Heart right ventricle (tissue), 16 donors: ENCODE measurements around the gene CBFA2T3. TPM values are rescaled to one million over a fixed set of nuclear protein-coding genes. Genes with fewer than 3 reads are reported as not detected.

Source experiments
- ATAC-seq, 8 donors: fragments of 200-7000 bp; cut with Tn5 transposase; one replicate each; pipeline ENCODE4 v1.9.1; 2020; ENCODE audit warnings: mild to moderate bottlenecking in 8 of 8, moderate library complexity in 8 of 8, moderate number of reproducible peaks in 1 of 8
- DNase-seq, 2 donors: peaks; one replicate each; pipeline ENCODE4 v3.0.0-alpha.2; 2020
- H3K27ac ChIP-seq, 10 donors: fragments of 200-600 bp; sonication (generic) in 2 of 10; one replicate each; pipeline versions ENCODE4 v1.5.0 to v1.8.0; 2020 to 2022; ENCODE audit warnings: mild to moderate bottlenecking in 3 of 10
- H3K27me3 ChIP-seq, 7 donors: fragments of 200-600 bp; one replicate each; pipeline ENCODE4 v1.8.0; 2021 to 2022; ENCODE audit warnings: mild to moderate bottlenecking in 2 of 7
- H3K36me3 ChIP-seq, 9 donors: fragments of 200-600 bp; sonication (generic) in 1 of 9; one replicate each; pipeline versions ENCODE4 v1.5.0 to v1.8.0; 2020 to 2022; ENCODE audit warnings: mild to moderate bottlenecking in 2 of 9
- H3K4me1 ChIP-seq, 9 donors: fragments of 200-600 bp; sonication (generic) in 1 of 9; one replicate each; pipeline versions ENCODE4 v1.5.0 to v1.8.0; 2020 to 2022; ENCODE audit warnings: mild to moderate bottlenecking in 4 of 9
- H3K4me3 ChIP-seq, 10 donors: fragments of 200-600 bp; sonication (generic) in 2 of 10; one replicate each; pipeline versions ENCODE4 v1.5.0 to v1.8.0; 2020 to 2022; ENCODE audit warnings: mild to moderate bottlenecking in 7 of 10, moderate library complexity in 2 of 10
- H3K9me3 ChIP-seq, 11 donors: fragments of 200-600 bp in 10 of 11; sonication (generic) in 2 of 11; one replicate each; pipeline versions ENCODE4 v1.5.0 to v1.8.0; 2013 to 2022; ENCODE audit warnings: mild to moderate bottlenecking in 2 of 11, control low read depth in 1 of 11, moderate library complexity in 1 of 11
- WGBS, 2 donors: extraction: QIAGEN DNeasy Blood & Tissue Kit; methylation state at CpG; one replicate each; pipeline ENCODE4 v1.1.7; 2013; ENCODE audit warnings: inconsistent platforms in 1 of 2; 5-methylcytosine and 5-hydroxymethylcytosine counted together
- intact Hi-C, 10 donors: fragments of 100-400 bp; cut with DNase I; formaldehyde crosslinking; loops; one replicate each; pipeline versions ENCODE4 v1.11.1 to v1.14.2; 2022
- polyA plus RNA-seq, 2 donors: library from polyadenylated mRNA; stranded (reverse); fragments of 200-250 nt; gene quantifications; one replicate each; pipeline ENCODE4 v1.2.3, GENCODE V29; 2013
- total RNA-seq, 10 donors: library from RNA; stranded (reverse); fragmentation: NEBNext Ultra II Directional in 3 of 10; extraction: Animal tissue kit (Norgen Biotek cat#: 25700) in 3 of 10; gene quantifications; one replicate each; pipeline versions ENCODE4 v1.2.1 to v1.2.4, GENCODE V29; 2021 to 2023
- TF ChIP-seq, protein P1 (sequence below), 9 donors: fragments of 200-600 bp; sonication (generic) in 2 of 9; IDR thresholded peaks; one replicate each; pipeline versions ENCODE4 v1.5.0 to v1.8.0; 2021 to 2022; ENCODE audit warnings: antibody characterized with exemption in 9 of 9, mild to moderate bottlenecking in 5 of 9, moderate library complexity in 1 of 9
- donor health status: Arrhythmogenic right ventricular cardiomyopathy.
- donor health status: ischemic (EF 13 %, LVEDD 7.1; RV severe dilation, severe dysfunction).
- donor health status: healthy with polysubstance abuse.
- donor health status: DM: no; HTN: yes; CAD: no.
- donor health status: DM: no; HTN: no; CAD: no.
- donor health status: ischemic (EF 25% LVEDD 6.9; RV normal size, moderate dysfunction).
- donor health status: ischemic (EF 25% LVEDD 5.7; RV mildly dilated, moderate dysfunction).
- donor health status: healthy.
- donor health status: DM: yes; HTN: yes; CAD: no.
- donor health status: Ischemic cardiomyopathy.
- donor health status: ischemic (EF 35%, LVEDD 5.7; RV mildly dilated, moderate dysfunction).
- donor health status: nonischemic (EF 11% LVEDD 7.7; RV severe dilation, severe dysfunction).
- donor health status: DM: yes; HTN: yes; CAD: no.
- donor health status: PGD.
- donor health status: ischemic (EF 29% LVEDD 5.4; RV normal size, mild dysfunction).
- donor health status: nonischemic (EF 23%, LVEDD 6.1; RV moderate dilation, normal function).

The CBFA2T3 gene
- total and polyA plus RNA-seq, 12 donors = 3.1 to 17.6 (median 6.1) TPM

DNA sequence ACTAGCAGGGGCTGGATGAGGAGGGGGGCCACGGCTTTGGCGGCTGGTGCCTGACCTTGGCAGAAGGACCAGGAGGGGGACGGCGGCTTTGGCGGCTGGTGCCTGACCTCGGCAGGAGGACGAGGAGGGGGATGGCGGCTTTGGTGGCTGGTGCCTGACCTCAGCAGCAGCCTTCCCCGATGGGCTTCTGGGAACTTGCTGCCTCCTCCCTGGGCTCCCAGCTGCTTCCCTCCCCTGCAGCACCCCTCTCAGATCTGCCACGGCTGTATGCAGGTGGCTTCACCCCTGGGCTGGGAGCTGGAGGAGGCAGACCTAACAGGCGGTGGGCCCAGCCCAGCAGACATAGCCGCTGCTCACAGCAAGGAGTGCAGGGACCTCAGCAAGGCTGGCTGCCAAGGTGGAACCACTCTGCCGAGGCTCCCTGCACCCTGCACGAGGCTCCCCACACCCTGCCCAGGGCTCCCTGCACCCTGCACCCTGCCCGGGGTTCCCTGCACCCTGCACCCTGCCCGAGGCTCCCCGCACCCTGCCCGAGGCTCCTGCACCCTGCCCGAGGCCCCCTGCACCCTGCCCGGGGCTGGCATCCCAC lies 38.4 kb upstream of the CBFA2T3 start:
- Histone ChIP-seq H3K4me1 (no peaks in the 10 kb centered on the region), H3K36me3 (no peaks in the 10 kb centered on the region), H3K27ac (no peak overlapping the region), H3K9me3 (no peaks in the 10 kb centered on the region), H3K27me3 (peaks cover 4 to 46% (median 26%) of the 10 kb centered on the region in 7 donors), H3K4me3 (no peak overlapping the region)
- no peak for DNase-seq
- ATAC-seq = no peak
- TF ChIP-seq, protein P1, sequence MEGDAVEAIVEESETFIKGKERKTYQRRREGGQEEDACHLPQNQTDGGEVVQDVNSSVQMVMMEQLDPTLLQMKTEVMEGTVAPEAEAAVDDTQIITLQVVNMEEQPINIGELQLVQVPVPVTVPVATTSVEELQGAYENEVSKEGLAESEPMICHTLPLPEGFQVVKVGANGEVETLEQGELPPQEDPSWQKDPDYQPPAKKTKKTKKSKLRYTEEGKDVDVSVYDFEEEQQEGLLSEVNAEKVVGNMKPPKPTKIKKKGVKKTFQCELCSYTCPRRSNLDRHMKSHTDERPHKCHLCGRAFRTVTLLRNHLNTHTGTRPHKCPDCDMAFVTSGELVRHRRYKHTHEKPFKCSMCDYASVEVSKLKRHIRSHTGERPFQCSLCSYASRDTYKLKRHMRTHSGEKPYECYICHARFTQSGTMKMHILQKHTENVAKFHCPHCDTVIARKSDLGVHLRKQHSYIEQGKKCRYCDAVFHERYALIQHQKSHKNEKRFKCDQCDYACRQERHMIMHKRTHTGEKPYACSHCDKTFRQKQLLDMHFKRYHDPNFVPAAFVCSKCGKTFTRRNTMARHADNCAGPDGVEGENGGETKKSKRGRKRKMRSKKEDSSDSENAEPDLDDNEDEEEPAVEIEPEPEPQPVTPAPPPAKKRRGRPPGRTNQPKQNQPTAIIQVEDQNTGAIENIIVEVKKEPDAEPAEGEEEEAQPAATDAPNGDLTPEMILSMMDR (IDR thresholded peaks at IDR 0.05) = no peak
- intact Hi-C loops = no loop called here
- WGBS, 2 donors = 76 to 81% methylated on average over 19 to 20 of the region's 20 CpGs

DNA sequence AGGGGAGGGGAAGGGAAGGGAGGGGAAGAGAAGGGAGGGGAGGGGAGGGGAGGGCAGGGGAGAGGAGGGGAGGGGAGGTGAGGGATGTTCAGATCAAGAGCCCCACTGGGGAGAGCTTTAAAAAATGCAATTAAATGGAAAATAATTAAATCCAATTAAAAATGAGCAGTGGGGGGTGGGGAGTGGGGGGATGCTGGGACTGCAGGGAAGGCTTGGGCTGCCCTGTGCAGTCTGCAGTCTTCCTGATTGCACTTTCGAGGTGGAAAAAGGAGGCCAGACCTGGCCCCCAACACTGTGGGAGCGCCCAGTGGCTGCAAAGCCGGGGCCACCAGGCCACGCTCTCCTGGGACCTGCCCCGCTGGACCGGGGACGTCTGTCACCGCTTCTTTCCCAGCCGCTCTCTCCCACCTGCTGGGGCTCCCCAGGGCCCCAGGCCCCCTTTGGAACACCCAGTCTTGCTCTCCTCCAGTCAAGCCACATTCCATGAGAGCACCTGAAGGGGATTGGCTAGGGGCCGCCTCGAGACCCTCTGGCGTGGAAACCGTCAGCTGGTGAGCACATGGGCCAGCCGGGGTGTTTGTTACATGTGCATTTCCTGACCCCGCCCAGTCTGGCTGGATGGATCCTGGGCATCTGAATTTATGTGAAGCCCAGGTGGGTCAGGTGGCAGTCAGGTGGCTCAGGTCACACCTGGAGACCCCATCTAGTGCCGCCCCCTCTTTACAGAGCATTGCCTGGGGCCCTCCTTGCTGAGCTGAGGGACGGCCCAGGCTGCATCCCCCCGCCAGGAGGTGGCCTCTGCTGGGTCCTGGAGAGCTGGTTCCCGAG lies 37.6 kb upstream of the CBFA2T3 start:
- DNase-seq = no peak
- intact Hi-C loops = no loop called here
- no peak for ATAC-seq
- Histone ChIP-seq H3K36me3 (no peaks in the 10 kb centered on the region), H3K4me3 (no peak overlapping the region), H3K4me1 (no peaks in the 10 kb centered on the region), H3K27ac (no peak overlapping the region), H3K9me3 (no peaks in the 10 kb centered on the region), H3K27me3 (peaks cover 4 to 45% (median 26%) of the 10 kb centered on the region in 7 donors)
- TF ChIP-seq, protein P1 (IDR thresholded peaks at IDR 0.05) = no peak
- 68 to 73% methylated on average over 19 of the region's 19 CpGs for WGBS, 2 donors

DNA sequence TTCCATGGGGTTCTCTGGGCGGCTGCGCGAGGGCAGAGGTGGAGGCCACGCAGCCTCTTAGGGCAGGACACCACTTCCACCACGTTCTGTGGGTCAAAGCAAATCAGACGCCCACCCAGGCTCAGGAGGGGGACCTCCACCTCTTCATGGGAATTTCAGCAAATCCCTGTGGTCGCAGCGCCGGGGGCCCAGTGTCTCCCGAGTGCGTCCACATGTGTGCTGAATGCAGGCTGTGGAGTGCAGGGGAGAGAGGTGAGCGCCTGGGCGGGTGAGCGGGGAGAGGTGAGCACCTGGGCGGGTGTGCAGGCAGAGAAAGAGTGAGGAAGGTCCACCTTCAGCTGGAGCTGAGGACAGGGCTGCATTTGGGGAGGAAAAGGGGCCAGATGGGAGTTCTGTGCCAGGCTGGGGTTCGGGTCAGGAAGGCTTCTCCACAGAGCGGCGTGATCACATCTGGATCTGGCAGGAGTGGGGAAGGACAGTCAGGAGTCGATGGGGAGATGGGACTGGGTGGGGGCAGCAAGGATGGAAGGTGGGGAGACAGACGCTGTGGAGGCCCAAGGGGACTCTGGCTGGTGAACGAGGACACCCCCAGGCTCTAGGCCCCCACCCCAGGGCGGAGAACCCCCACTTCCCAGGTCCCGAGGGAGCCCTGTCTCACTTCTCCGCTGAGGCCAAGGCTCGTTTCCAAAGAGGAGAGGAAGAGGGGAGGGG lies 36.8 kb upstream of the CBFA2T3 start:
- 64 to 67% methylated on average over 21 to 25 of the region's 25 CpGs for WGBS, 2 donors
- intact Hi-C loops = no loop called here

DNA sequence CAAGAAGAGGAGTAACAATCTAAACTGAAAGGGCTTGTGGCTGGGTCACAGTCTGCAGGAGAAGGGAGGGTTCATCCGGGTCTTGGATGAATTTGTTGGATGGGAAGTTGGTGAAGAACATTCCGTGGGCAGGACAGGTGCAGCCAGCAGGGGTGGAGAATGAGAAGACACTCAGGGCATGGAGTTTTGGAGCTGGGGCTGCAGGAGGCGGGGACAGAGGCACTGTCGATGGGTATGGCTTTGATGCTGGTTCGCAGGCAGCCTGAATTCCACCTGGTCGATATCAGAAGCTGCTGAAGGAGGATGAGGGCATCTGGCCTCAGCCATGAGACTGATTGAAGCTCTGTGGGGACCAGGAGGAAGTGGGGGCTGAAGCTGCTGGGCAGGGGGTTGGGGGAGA lies 36.1 kb upstream of the CBFA2T3 start:
- WGBS, 2 donors = 68 to 70% methylated on average over 6 of the region's 6 CpGs
- H3K36me3 ChIP-seq = no peaks in the 10 kb centered on the region
- intact Hi-C loops = no loop called here
- ATAC-seq = no peak
- H3K27ac ChIP-seq = no peak overlapping the region
- H3K9me3 ChIP-seq = no peaks in the 10 kb centered on the region
- no peaks in the 10 kb centered on the region for H3K4me1 ChIP-seq
- TF ChIP-seq, protein P1 (IDR thresholded peaks at IDR 0.05) = no peak
- peaks cover 4 to 39% (median 21%) of the 10 kb centered on the region in 7 donors for H3K27me3 ChIP-seq
- no peak overlapping the region for H3K4me3 ChIP-seq
- DNase-seq = no peak

More for the DNA sequence above, 36.8 kb upstream of the CBFA2T3 start:
- DNase-seq (no peak), ATAC-seq (no peak)
- H3K27ac ChIP-seq = no peak overlapping the region
- no peaks in the 10 kb centered on the region for H3K36me3 ChIP-seq
- peaks cover 4 to 46% (median 25%) of the 10 kb centered on the region in 7 donors for H3K27me3 ChIP-seq
- H3K4me1 ChIP-seq = no peaks in the 10 kb centered on the region
- TF ChIP-seq, protein P1 (IDR thresholded peaks at IDR 0.05) = no peak
- H3K4me3 ChIP-seq = no peak overlapping the region
- H3K9me3 ChIP-seq = no peaks in the 10 kb centered on the region
